SJCRH30 (cell line): ENCODE measurements around the gene TLR9. TPM values are rescaled to one million over a fixed set of nuclear protein-coding genes. Genes with fewer than 3 reads are reported as not detected.

Experiments used
- DNase-seq, 2 experiments: peaks; one replicate each; pipeline ENCODE4 v3.0.0-alpha.2; 2015 to 2020
- H3K27ac ChIP-seq: fragments of 250-450 bp; sonication (Bioruptor Pico); 2 replicates; pipeline ENCODE4 v1.5.1; 2020; ENCODE audit warnings: mild to moderate bottlenecking, moderate library complexity
- H3K27me3 ChIP-seq: fragments of 250-450 bp; sonication (Bioruptor Pico); 2 replicates; pipeline ENCODE4 v1.5.1; 2020; ENCODE audit warnings: mild to moderate bottlenecking, moderate library complexity
- H3K36me3 ChIP-seq: fragments of 250-450 bp; sonication (Bioruptor Pico); 2 replicates; pipeline ENCODE4 v1.5.1; 2020; ENCODE audit warnings: mild to moderate bottlenecking, moderate library complexity
- H3K4me1 ChIP-seq: fragments of 250-450 bp; sonication (Bioruptor Pico); 2 replicates; pipeline ENCODE4 v1.5.1; 2020; ENCODE audit warnings: mild to moderate bottlenecking, moderate library complexity
- H3K4me3 ChIP-seq: fragments of 250-450 bp; sonication (Bioruptor Pico); 2 replicates; pipeline ENCODE4 v1.5.1; 2020; ENCODE audit warnings: mild to moderate bottlenecking, moderate library complexity
- H3K9me3 ChIP-seq: fragments of 250-450 bp; sonication (Bioruptor Pico); replicated peaks from 2 replicates; pipeline ENCODE4 v1.5.1; 2020; ENCODE audit warnings: mild to moderate bottlenecking, moderate library complexity
- total RNA-seq: library from RNA; depleted of rRNA; stranded (reverse); fragments of >200 nt; shearing (Covaris generic); gene quantifications from 2 replicates; pipeline ENCODE4 v1.2.3, GENCODE V29; 2014

Gene TLR9
- total RNA-seq, 1 experiment from 2014 or later, result not detected

- Histone ChIP-seq H3K4me1 (no peaks in the 10 kb centered on the region), H3K27me3 (no peaks in the 10 kb centered on the region), H3K4me3 (no peak overlapping the region), H3K27ac (no peak overlapping the region), H3K9me3 (no peaks in the 10 kb centered on the region), H3K36me3 (peaks cover 84% of the 10 kb centered on the region)
- DNase-seq, result no peak
These were observed 29.2 kb upstream of the TLR9 start for GRCh38 chr3:52254608-52255007.

GRCh38 chr3:52253314-52254304 lies 28.2 kb upstream of the TLR9 start:
- Histone ChIP-seq H3K4me1 (no peaks in the 10 kb centered on the region), H3K27ac (no peak overlapping the region), H3K4me3 (no peak overlapping the region), H3K27me3 (no peaks in the 10 kb centered on the region), H3K36me3 (peaks cover 79% of the 10 kb centered on the region), H3K9me3 (no peaks in the 10 kb centered on the region)
- no peak for DNase-seq

- Histone ChIP-seq H3K36me3 (peaks cover 45% of the 10 kb centered on the region), H3K4me1 (no peaks in the 10 kb centered on the region), H3K9me3 (no peaks in the 10 kb centered on the region), H3K4me3 (no peak overlapping the region), H3K27me3 (no peaks in the 10 kb centered on the region), H3K27ac (no peak overlapping the region)
- DNase-seq, result no peak
These were observed 24.7 kb upstream of the TLR9 start for GRCh38 chr3:52250122-52250521.

GRCh38 chr3:52249683-52250082 lies 24.2 kb upstream of the TLR9 start:
- Histone ChIP-seq H3K27me3 (no peaks in the 10 kb centered on the region), H3K36me3 (peaks cover 44% of the 10 kb centered on the region)

GRCh38 chr3:52248816-52249547 lies 23.5 kb upstream of the TLR9 start:
- H3K9me3 ChIP-seq, result no peaks in the 10 kb centered on the region

More at GRCh38 chr3:52249683-52250082, 24.2 kb upstream of the TLR9 start:
- Histone ChIP-seq H3K27ac (no peak overlapping the region), H3K4me3 (no peak overlapping the region), H3K4me1 (no peaks in the 10 kb centered on the region), H3K9me3 (no peaks in the 10 kb centered on the region)
- DNase-seq, result no peak

GRCh38 chr3:52248165-52248541 lies 22.7 kb upstream of the TLR9 start:
- Histone ChIP-seq H3K36me3 (peaks cover 33% of the 10 kb centered on the region), H3K4me1 (no peaks in the 10 kb centered on the region), H3K27me3 (no peaks in the 10 kb centered on the region), H3K27ac (no peak overlapping the region), H3K4me3 (no peak overlapping the region), H3K9me3 (no peaks in the 10 kb centered on the region)
- no peak for DNase-seq

More at GRCh38 chr3:52248816-52249547, 23.5 kb upstream of the TLR9 start:
- Histone ChIP-seq H3K4me1 (no peaks in the 10 kb centered on the region), H3K4me3 (no peak overlapping the region), H3K36me3 (peaks cover 40% of the 10 kb centered on the region), H3K27me3 (no peaks in the 10 kb centered on the region), H3K27ac (no peak overlapping the region)
- DNase-seq, result peak in 1 of 2 experiments; percentile 34

GRCh38 chr3:52247409-52248164 lies 22.1 kb upstream of the TLR9 start:
- Histone ChIP-seq H3K4me1 (no peaks in the 10 kb centered on the region), H3K27ac (no peak overlapping the region), H3K4me3 (no peak overlapping the region), H3K27me3 (no peaks in the 10 kb centered on the region), H3K36me3 (peaks cover 29% of the 10 kb centered on the region), H3K9me3 (no peaks in the 10 kb centered on the region)
- no peak for DNase-seq

GRCh38 chr3:52246728-52247408 lies 21.4 kb upstream of the TLR9 start:
- DNase-seq, result no peak
- no peaks in the 10 kb centered on the region for H3K27me3 ChIP-seq
- H3K4me3 ChIP-seq, result no peak overlapping the region
- no peaks in the 10 kb centered on the region for H3K9me3 ChIP-seq
- H3K27ac ChIP-seq, result no peak overlapping the region
- no peaks in the 10 kb centered on the region for H3K4me1 ChIP-seq
- peaks cover 22% of the 10 kb centered on the region for H3K36me3 ChIP-seq

GRCh38 chr3:52246264-52246620 lies 20.8 kb upstream of the TLR9 start:
- no peak for DNase-seq
- Histone ChIP-seq H3K9me3 (no peaks in the 10 kb centered on the region), H3K4me3 (peak overlapping the region; percentile 60), H3K27ac (no peak overlapping the region), H3K27me3 (no peaks in the 10 kb centered on the region), H3K36me3 (peaks cover 16% of the 10 kb centered on the region), H3K4me1 (no peaks in the 10 kb centered on the region)

- DNase-seq, result peak; percentile 62
- H3K4me1 ChIP-seq, result no peaks in the 10 kb centered on the region; the same call in 1 of the 2 replicates
- no peaks in the 10 kb centered on the region for H3K9me3 ChIP-seq
- peaks cover 14% of the 10 kb centered on the region for H3K36me3 ChIP-seq
- no peak within 1 kb of the TSS for H3K27ac ChIP-seq
- peak within 1 kb of the TSS; percentile 60 for H3K4me3 ChIP-seq
- H3K27me3 ChIP-seq, result no peaks in the 10 kb centered on the region
These were observed 20.1 kb upstream of the TLR9 start, which contains the start of gene PPM1M for GRCh38 chr3:52245322-52246263. PPM1M (plus strand) TSS chr3:52245759; CDS start chr3:52245825, 66 bp downstream.

GRCh38 chr3:52243791-52244628 lies 18.6 kb upstream of the TLR9 start:
- Histone ChIP-seq H3K27me3 (no peaks in the 10 kb centered on the region), H3K4me3 (no peak overlapping the region), H3K9me3 (no peaks in the 10 kb centered on the region), H3K27ac (no peak overlapping the region), H3K4me1 (peaks cover 8% of the 10 kb centered on the region; the same call in 1 of the 2 replicates), H3K36me3 (no peaks in the 10 kb centered on the region)
- peak; percentile 42 to 58 for DNase-seq

GRCh38 chr3:52242039-52242438 lies 16.6 kb upstream of the TLR9 start:
- H3K27me3 ChIP-seq, result no peaks in the 10 kb centered on the region
- no peak overlapping the region for H3K4me3 ChIP-seq
- H3K27ac ChIP-seq, result no peak overlapping the region
- no peak for DNase-seq
- peaks cover 12% of the 10 kb centered on the region; the same call in 1 of the 2 replicates for H3K4me1 ChIP-seq
- no peaks in the 10 kb centered on the region for H3K36me3 ChIP-seq
- H3K9me3 ChIP-seq, result no peaks in the 10 kb centered on the region
